Measurements from ENCODE around the gene DCXR. TPM values are rescaled to one million over a fixed set of nuclear protein-coding genes. Genes with fewer than 3 reads are reported as not detected.

The DCXR gene
- total and polyA plus RNA-seq, 2 of the 13 experiments (the other 11 are each of a cell fraction or from before 2014, with no cell fraction given), result 287 to 311 TPM

- no peak for TF ChIP-seq PRDM10 (CRISPR knock-in tag; IDR thresholded peaks at IDR 0.05; ENCODE audit: low read depth)
- no peak for TF ChIP-seq FOXK2 (IDR thresholded peaks at IDR 0.05)
- TF ChIP-seq, protein P1, sequence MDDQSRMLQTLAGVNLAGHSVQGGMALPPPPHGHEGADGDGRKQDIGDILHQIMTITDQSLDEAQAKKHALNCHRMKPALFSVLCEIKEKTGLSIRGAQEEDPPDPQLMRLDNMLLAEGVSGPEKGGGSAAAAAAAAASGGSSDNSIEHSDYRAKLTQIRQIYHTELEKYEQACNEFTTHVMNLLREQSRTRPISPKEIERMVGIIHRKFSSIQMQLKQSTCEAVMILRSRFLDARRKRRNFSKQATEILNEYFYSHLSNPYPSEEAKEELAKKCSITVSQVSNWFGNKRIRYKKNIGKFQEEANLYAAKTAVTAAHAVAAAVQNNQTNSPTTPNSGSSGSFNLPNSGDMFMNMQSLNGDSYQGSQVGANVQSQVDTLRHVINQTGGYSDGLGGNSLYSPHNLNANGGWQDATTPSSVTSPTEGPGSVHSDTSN (CRISPR knock-in tag; IDR thresholded peaks at IDR 0.05; ENCODE audit: borderline replicate concordance), result no peak
- TF ChIP-seq MTA1 (CRISPR knock-in tag; IDR thresholded peaks at IDR 0.05; ENCODE audit: borderline replicate concordance), result no peak
- no peak for TF ChIP-seq LCORL (IDR thresholded peaks at IDR 0.05)
- TF ChIP-seq LCORL (CRISPR knock-in tag; IDR thresholded peaks at IDR 0.05), result no peak
- TF ChIP-seq ZNF747 (CRISPR knock-in tag; IDR thresholded peaks at IDR 0.05; ENCODE audit: borderline replicate concordance), result no peak
- 0 out of 2 replicates have a peak, but pooled peaks have one; percentile 38 for TF ChIP-seq ZNF513 (CRISPR knock-in tag; conservative IDR thresholded peaks at IDR 0.05)
- no peak for TF ChIP-seq FOSL1 (CRISPR knock-in tag; IDR thresholded peaks at IDR 0.05; ENCODE audit: borderline replicate concordance)
- no peak for TF ChIP-seq ZNF460 (CRISPR knock-in tag; IDR thresholded peaks at IDR 0.05; ENCODE audit: borderline replicate concordance)
- no peak for TF ChIP-seq EP300 (IDR thresholded peaks at IDR 0.05; ENCODE audit: low read depth in 2 of 2, low read length in 2 of 2)
- 0 out of 2 replicates have a peak, but pooled peaks have one; percentile 24 for TF ChIP-seq EP300 (CRISPR knock-in tag; IDR thresholded peaks at IDR 0.05; ENCODE audit: borderline replicate concordance)
- no peak for TF ChIP-seq ZNF138 (CRISPR knock-in tag; IDR thresholded peaks at IDR 0.05; ENCODE audit: low read depth)
- 0 out of 2 replicates have a peak, but pooled peaks have one; percentile 8 for TF ChIP-seq PREB (CRISPR knock-in tag; IDR thresholded peaks at IDR 0.05)
- TF ChIP-seq ZFP82 (CRISPR knock-in tag; IDR thresholded peaks at IDR 0.05; ENCODE audit: borderline replicate concordance), result no peak
- TF ChIP-seq ZMAT5 (CRISPR knock-in tag; IDR thresholded peaks at IDR 0.05; ENCODE audit: borderline replicate concordance, low read depth), result no peak
- no peak for TF ChIP-seq BATF2 (CRISPR knock-in tag; IDR thresholded peaks at IDR 0.05)
- peak; percentile 81 for TF ChIP-seq AGO2 (optimal IDR thresholded peaks at IDR 0.05; ENCODE audit: low read depth, low read length)
- no peak for TF ChIP-seq RFX3 (CRISPR knock-in tag; IDR thresholded peaks at IDR 0.05)
- no peak; the same call in 1 of the 2 replicates for TF ChIP-seq GABPB1 (CRISPR knock-in tag; IDR thresholded peaks at IDR 0.05)
- no peak for TF ChIP-seq ZNF484 (CRISPR knock-in tag; IDR thresholded peaks at IDR 0.05; ENCODE audit: borderline replicate concordance, low read depth)
- no peak for TF ChIP-seq TOPORS (CRISPR knock-in tag; IDR thresholded peaks at IDR 0.05)
- no peak for TF ChIP-seq ZNF720 (CRISPR knock-in tag; IDR thresholded peaks at IDR 0.05)
These were observed 27.7 kb upstream of the DCXR start (continued) for GRCh38 chr17:82065193-82065637.
